Fibroblast of lung (primary cell): ENCODE results near the gene ENPP6. TPM values are rescaled to one million over a fixed set of nuclear protein-coding genes. Genes with fewer than 3 reads are reported as not detected.

ENCODE experiments used
- DNase-seq, 2 donors: peaks; one replicate each; pipeline versions ENCODE4 v3.0.0 to v3.0.0-alpha.2; 2010; ENCODE audit warnings: low read depth in 2 of 2
- H2AFZ ChIP-seq: 2 replicates; pipeline ENCODE4 v1.5.1; 2012; ENCODE audit warnings: low read length, control low read depth, inconsistent platforms
- H3K27ac ChIP-seq: 2 replicates; pipeline ENCODE4 v1.5.1; 2011; ENCODE audit warnings: low read length, control low read depth; ENCODE audit not compliant: insufficient read depth
- H3K27me3 ChIP-seq: 2 replicates; pipeline ENCODE4 v1.5.1; 2011; ENCODE audit warnings: mild to moderate bottlenecking, low read length; ENCODE audit not compliant: control insufficient read depth, insufficient read depth
- H3K36me3 ChIP-seq: 2 replicates; pipeline ENCODE4 v1.5.1; 2011; ENCODE audit warnings: low read length; ENCODE audit not compliant: control insufficient read depth, insufficient read depth
- H3K4me1 ChIP-seq: 2 replicates; pipeline ENCODE4 v1.5.1; 2011; ENCODE audit warnings: low read length; ENCODE audit not compliant: control insufficient read depth, insufficient read depth; ENCODE audit errors: extremely low read depth
- H3K4me2 ChIP-seq: 2 replicates; pipeline ENCODE4 v1.5.1; 2011; ENCODE audit warnings: low read length, control low read depth; ENCODE audit not compliant: insufficient read depth; ENCODE audit errors: extremely low read depth
- H3K4me3 ChIP-seq, 4 experiments: fragments of 200-600 bp in 1 of 4; sonication (generic) in 1 of 4; replicated peaks in 1 of 4; 2 replicates each; pipeline ENCODE4 v1.5.1; 2011 to 2016; ENCODE audit warnings: low read length in 4 of 4, low read depth in 3 of 4, mild to moderate bottlenecking in 3 of 4, control low read depth in 2 of 4, inconsistent platforms in 1 of 4, mixed read lengths in 1 of 4; ENCODE audit not compliant: insufficient read depth in 1 of 4; ENCODE audit errors: control extremely low read depth in 1 of 4
- H3K79me2 ChIP-seq: 2 replicates; pipeline ENCODE4 v1.5.1; 2012; ENCODE audit warnings: mild to moderate bottlenecking, low read length, inconsistent platforms; ENCODE audit not compliant: control insufficient read depth, insufficient read depth
- H3K9ac ChIP-seq: 2 replicates; pipeline ENCODE4 v1.5.1; 2011; ENCODE audit warnings: mild to moderate bottlenecking, low read length, control low read depth; ENCODE audit not compliant: insufficient read depth
- H3K9me3 ChIP-seq: 2 replicates; pipeline ENCODE4 v1.5.1; 2012; ENCODE audit warnings: low read depth, low read length; ENCODE audit not compliant: control insufficient read depth, insufficient read depth
- H4K20me1 ChIP-seq: 2 replicates; pipeline ENCODE4 v1.5.1; 2011; ENCODE audit warnings: low read length; ENCODE audit not compliant: control insufficient read depth, insufficient read depth; ENCODE audit errors: extremely low read depth
- EZH2 ChIP-seq: IDR thresholded peaks from 2 replicates; pipeline ENCODE4 v1.5.1; 2012; ENCODE audit warnings: low read length, control low read depth, mild to moderate bottlenecking; ENCODE audit errors: missing control alignments
- polyA plus RNA-seq, 2 donors: library from polyadenylated mRNA; depleted of rRNA in 1 of 2; stranded (reverse) in 1 of 2; unstranded in 1 of 2; fragments of >200 nt; gene quantifications; 2 replicates each; pipeline ENCODE4 v1.2.1, GENCODE V29; 2011 to 2012; ENCODE audit warnings: missing spikeins in 1 of 2
- total RNA-seq: library from RNA; depleted of rRNA; stranded (reverse); fragments of >200 nt; gene quantifications from 2 replicates; pipeline ENCODE4 v1.2.1, GENCODE V29; 2014
- TF ChIP-seq, protein P1 (sequence below), 2 donors: IDR thresholded peaks in 1 of 2; conservative IDR thresholded peaks in 1 of 2; 1 replicate in 1 of 2; 2 replicates in 1 of 2; pipeline ENCODE4 v1.5.1; 2011 to 2012; ENCODE audit warnings: low read length in 2 of 2, control low read depth in 1 of 2, inconsistent platforms in 1 of 2, low read depth in 1 of 2, mild to moderate bottlenecking in 1 of 2

ENPP6 gene
- total and polyA plus RNA-seq, 2 donors (not counting 1 experiment from before 2014, with no cell fraction given): 0.17 to 0.33 TPM

DNA sequence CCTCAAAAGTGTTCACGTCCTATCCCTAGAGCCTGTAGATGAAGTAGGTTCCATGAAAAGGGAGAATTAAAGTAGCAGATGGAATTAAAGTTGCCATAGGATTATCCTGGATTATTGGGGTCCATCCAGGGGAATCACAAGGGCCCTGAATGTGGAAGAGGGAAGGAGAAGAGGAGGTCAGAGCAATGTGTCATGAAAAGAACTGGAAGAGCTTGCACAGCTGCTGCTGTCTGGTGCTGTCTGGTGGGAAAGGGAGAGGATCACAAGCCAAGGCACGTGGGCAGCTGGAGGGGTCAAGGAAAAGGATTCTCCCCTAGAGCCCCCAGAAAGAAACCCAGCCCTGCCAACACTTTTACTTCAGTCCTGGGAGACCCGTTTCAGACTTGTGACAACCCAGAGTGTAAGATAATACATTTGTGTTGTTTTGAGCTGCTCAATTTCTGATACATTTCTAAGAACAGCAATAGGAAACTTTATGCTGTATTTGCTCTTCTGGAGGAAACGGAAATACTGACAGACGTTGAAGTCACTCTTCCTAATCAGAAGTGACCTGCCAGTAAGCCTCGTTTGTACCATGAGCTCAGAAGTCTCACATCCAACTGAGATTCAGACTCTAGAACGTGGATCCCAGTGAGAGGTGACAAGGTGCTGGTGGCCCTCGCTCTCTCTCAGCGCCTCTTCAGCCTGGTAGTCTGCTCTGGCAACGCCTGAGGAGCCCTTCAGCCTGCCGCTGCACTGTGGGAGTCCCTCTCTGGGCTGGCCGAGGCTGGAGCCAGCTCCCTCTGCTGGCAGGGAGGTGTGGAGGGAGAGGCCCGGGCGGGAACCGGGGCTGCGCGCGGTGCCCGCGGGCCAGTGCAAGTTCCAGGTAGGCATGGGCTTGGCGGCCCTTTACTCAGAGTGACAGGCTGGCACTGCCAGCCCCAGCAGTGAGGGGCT is 34.7 kb upstream of the ENPP6 start:
- no peak overlapping the region for H3K4me3 ChIP-seq
- no peak for DNase-seq
- H4K20me1 ChIP-seq: no peaks in the 10 kb centered on the region
- no peak for TF ChIP-seq EZH2
- TF ChIP-seq, protein P1, sequence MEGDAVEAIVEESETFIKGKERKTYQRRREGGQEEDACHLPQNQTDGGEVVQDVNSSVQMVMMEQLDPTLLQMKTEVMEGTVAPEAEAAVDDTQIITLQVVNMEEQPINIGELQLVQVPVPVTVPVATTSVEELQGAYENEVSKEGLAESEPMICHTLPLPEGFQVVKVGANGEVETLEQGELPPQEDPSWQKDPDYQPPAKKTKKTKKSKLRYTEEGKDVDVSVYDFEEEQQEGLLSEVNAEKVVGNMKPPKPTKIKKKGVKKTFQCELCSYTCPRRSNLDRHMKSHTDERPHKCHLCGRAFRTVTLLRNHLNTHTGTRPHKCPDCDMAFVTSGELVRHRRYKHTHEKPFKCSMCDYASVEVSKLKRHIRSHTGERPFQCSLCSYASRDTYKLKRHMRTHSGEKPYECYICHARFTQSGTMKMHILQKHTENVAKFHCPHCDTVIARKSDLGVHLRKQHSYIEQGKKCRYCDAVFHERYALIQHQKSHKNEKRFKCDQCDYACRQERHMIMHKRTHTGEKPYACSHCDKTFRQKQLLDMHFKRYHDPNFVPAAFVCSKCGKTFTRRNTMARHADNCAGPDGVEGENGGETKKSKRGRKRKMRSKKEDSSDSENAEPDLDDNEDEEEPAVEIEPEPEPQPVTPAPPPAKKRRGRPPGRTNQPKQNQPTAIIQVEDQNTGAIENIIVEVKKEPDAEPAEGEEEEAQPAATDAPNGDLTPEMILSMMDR (conservative IDR thresholded peaks at IDR 0.05 in 1 of 2, IDR thresholded peaks at IDR 0.05 in 1 of 2; ENCODE audit: low read depth in 1 of 2, low read length in 2 of 2): no peak
- H3K4me2 ChIP-seq: no peak overlapping the region
- H3K9me3 ChIP-seq: no peaks in the 10 kb centered on the region
- H3K79me2 ChIP-seq: no peaks in the 10 kb centered on the region
- no peak overlapping the region for H3K9ac ChIP-seq
- H2AFZ ChIP-seq: no peak overlapping the region
- H3K27ac ChIP-seq: no peak overlapping the region
- H3K36me3 ChIP-seq: no peaks in the 10 kb centered on the region
- H3K27me3 ChIP-seq: no peaks in the 10 kb centered on the region
- no peaks in the 10 kb centered on the region for H3K4me1 ChIP-seq

DNA sequence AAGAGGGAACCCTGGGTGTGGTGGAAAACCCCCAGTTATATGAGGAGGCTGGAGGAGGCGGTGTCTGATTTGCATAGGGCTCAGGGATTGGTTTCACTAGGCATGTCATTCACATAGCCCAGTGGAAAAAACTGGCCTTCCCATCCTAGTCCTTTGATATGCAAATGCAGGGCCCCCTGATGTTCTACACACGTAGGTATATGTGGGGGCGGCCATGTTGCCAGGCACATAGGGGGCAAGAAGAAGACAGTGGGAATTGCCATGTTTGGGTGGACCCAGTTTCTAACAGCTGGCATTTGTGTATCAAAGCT is 34.0 kb upstream of the ENPP6 start:
- no peaks in the 10 kb centered on the region for H3K27me3 ChIP-seq
- H3K36me3 ChIP-seq: no peaks in the 10 kb centered on the region
- H2AFZ ChIP-seq: no peak overlapping the region

More for the DNA sequence above, 34.0 kb upstream of the ENPP6 start:
- Histone ChIP-seq H3K79me2 (no peaks in the 10 kb centered on the region), H3K9me3 (no peaks in the 10 kb centered on the region), H3K9ac (no peak overlapping the region), H3K4me3 (no peak overlapping the region), H3K4me1 (no peaks in the 10 kb centered on the region), H3K4me2 (no peak overlapping the region), H4K20me1 (no peaks in the 10 kb centered on the region), H3K27ac (no peak overlapping the region)
- no peak for DNase-seq
- no peak for TF ChIP-seq EZH2
- TF ChIP-seq, protein P1 (conservative IDR thresholded peaks at IDR 0.05 in 1 of 2, IDR thresholded peaks at IDR 0.05 in 1 of 2; ENCODE audit: low read depth in 1 of 2, low read length in 2 of 2): no peak
